Tibial nerve (tissue), 4 donors: Measurements from ENCODE around the gene RPL18.

Experiments used
- CTCF ChIP-seq, 5 experiments: fragments of 200-600 bp in 3 of 5; fragments of 450-650 bp in 2 of 5; sonication (generic) in 3 of 5; IDR thresholded peaks; one replicate each; pipeline ENCODE4 v1.5.1; 2016 to 2019; ENCODE audit warnings: antibody characterized with exemption in 5 of 5, mild to moderate bottlenecking in 3 of 5, moderate library complexity in 2 of 5
- EP300 ChIP-seq, 2 donors: sonication (generic); formaldehyde crosslinking; IDR thresholded peaks; one replicate each; pipeline ENCODE4 v1.6.1; 2017; ENCODE audit warnings: antibody characterized with exemption in 2 of 2, mild to moderate bottlenecking in 1 of 2
- POLR2A ChIP-seq, 2 donors: fragments of 450-650 bp; IDR thresholded peaks; one replicate each; pipeline ENCODE4 v1.6.1; 2017; ENCODE audit warnings: antibody characterized with exemption in 2 of 2, mild to moderate bottlenecking in 2 of 2, moderate library complexity in 2 of 2

DNA sequence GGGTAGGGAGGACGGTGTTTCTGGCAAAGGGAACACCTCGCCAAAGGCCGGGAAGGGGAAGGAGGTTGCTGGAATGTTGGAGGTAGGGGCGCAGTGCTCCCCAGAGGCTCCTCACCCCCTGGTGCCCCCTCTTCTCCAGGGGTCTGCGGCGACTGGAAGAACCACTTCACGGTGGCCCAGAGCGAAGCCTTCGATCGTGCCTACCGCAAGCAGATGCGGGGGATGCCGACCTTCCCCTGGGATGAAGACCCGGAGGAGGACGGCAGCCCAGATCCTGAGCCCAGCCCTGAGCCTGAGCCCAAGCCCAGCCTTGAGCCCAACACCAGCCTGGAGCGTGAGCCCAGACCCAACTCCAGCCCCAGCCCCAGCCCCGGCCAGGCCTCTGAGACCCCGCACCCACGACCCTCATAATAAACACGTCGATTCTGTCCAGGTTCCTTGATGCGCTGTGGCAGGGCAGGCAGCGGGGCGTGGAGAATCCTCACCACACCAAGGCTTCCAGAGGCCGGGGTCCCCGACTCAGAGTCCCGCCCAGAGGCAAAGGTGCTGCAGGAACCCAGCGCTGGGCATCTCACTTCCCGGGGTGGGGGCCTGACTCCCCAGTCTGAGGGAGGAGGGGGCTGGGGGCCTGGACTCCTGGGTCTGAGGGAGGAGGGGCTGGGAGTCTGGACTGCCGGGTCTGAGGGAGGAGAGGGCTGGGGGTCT, 19.8 kb downstream of the RPL18 start:
- TF ChIP-seq CTCF (IDR thresholded peaks at IDR 0.05) (no peak), POLR2A (IDR thresholded peaks at IDR 0.05) (no peak), EP300 (IDR thresholded peaks at IDR 0.05) (no peak)
